Measurements from ENCODE around the gene NKD1. TPM values are rescaled to one million over a fixed set of nuclear protein-coding genes. Genes with fewer than 3 reads are reported as not detected.

NKD1 gene
- total and polyA plus RNA-seq, 9 donors, result 2.5 to 72.1 (median 12.7) TPM

- Histone ChIP-seq H3K4me3 (no peak overlapping the region), H3K36me3 (no peaks in the 10 kb centered on the region), H3K27ac (no peak overlapping the region), H3K4me1 (ENCODE audit: insufficient read depth) (no peaks in the 10 kb centered on the region), H3K27me3 (no peaks in the 10 kb centered on the region), H3K9me3 (no peaks in the 10 kb centered on the region)
- intact Hi-C loops (cut with DNase I), result loop anchor here in 1 of 4 donors (10.0 kb wide), 1 partner anchor 124 kb away; no protein-coding TSS in a partner anchor
- TF ChIP-seq POLR2A (IDR thresholded peaks at IDR 0.05) (no peak), EP300 (IDR thresholded peaks at IDR 0.05) (no peak), CTCF (IDR thresholded peaks at IDR 0.05) (no peak)
- WGBS, 3 donors, result 91 to 95% (median 93%) methylated on average over 3 of the region's 3 CpGs
- no peak for DNase-seq
Observed at GRCh38 chr16:50540711-50541007, 7.5 kb upstream of the NKD1 start.

- WGBS, 3 donors, result 94 to 99% (median 98%) methylated on average over 3 of the region's 3 CpGs
- intact Hi-C loops (cut with DNase I), result loop anchor here in 1 of 4 donors (10.0 kb wide), 1 partner anchor 122 kb away; no protein-coding TSS in a partner anchor
- H3K27me3 ChIP-seq, result no peaks in the 10 kb centered on the region
- DNase-seq, result no peak
- H3K36me3 ChIP-seq, result no peaks in the 10 kb centered on the region
- TF ChIP-seq EP300 (IDR thresholded peaks at IDR 0.05), result no peak
- TF ChIP-seq CTCF (IDR thresholded peaks at IDR 0.05), result no peak
- no peak for TF ChIP-seq POLR2A (IDR thresholded peaks at IDR 0.05)
- no peak overlapping the region for H3K27ac ChIP-seq
- no peak overlapping the region for H3K4me3 ChIP-seq
- H3K9me3 ChIP-seq, result no peaks in the 10 kb centered on the region
- H3K4me1 ChIP-seq (ENCODE audit: insufficient read depth), result no peaks in the 10 kb centered on the region
Observed at GRCh38 chr16:50542703-50543102, 5.5 kb upstream of the NKD1 start.

DNA sequence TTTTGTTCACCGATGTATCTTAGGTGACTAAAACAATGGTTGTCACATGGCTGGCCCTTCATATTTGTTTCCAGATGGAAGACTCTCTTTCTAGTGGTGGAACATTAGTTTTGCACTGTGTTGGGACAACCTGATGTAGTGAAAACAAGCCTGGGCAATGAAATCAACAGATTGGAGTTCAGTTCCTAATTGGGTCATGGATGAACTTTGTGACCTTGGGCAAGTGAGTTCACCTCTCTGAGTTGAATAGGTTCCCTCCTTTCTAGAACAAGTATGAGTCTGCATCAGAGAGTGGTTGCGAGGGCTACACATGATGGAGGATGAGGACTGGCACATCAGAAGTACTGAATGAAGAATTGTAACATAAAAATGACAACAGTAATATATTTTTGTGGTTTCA is 2.1 kb upstream of the NKD1 start:
- H3K36me3 ChIP-seq, result no peaks in the 10 kb centered on the region
- H3K27me3 ChIP-seq, result no peaks in the 10 kb centered on the region
- intact Hi-C loops (cut with DNase I), result loop anchor here in 3 of 4 donors (5.0 to 10.0 kb wide), 4 partner anchors 66 to 479 kb away; partner anchors contain the start of gene HEATR3 (in 1 of the 3)
- H3K9me3 ChIP-seq, result no peaks in the 10 kb centered on the region
- WGBS, 3 donors, result 92 to 98% (median 93%) methylated on average over 2 of the region's 2 CpGs
- H3K4me3 ChIP-seq, result no peak overlapping the region
- H3K27ac ChIP-seq, result no peak overlapping the region
- peaks cover 4% of the 10 kb centered on the region for H3K4me1 ChIP-seq (ENCODE audit: insufficient read depth)
- no peak for TF ChIP-seq POLR2A (IDR thresholded peaks at IDR 0.05)
- no peak for DNase-seq

GRCh38 chr16:50547340-50548124 is 664 bp upstream of the NKD1 start:
- Histone ChIP-seq H3K4me1 (ENCODE audit: insufficient read depth) (peaks cover 4% of the 10 kb centered on the region), H3K27me3 (no peaks in the 10 kb centered on the region), H3K4me3 (peak overlapping the region; percentile 74), H3K27ac (no peak overlapping the region), H3K9me3 (no peaks in the 10 kb centered on the region), H3K36me3 (no peaks in the 10 kb centered on the region)
- peak; percentile 60 to 71 (median 62) for DNase-seq
- intact Hi-C loops (cut with DNase I), result loop anchor here in 3 of 4 donors (5.0 to 10.0 kb wide), 4 partner anchors 65 to 480 kb away; partner anchors contain the start of gene HEATR3 (in 1 of the 3)
- no peak for TF ChIP-seq POLR2A (IDR thresholded peaks at IDR 0.05)
- no peak for TF ChIP-seq EP300 (IDR thresholded peaks at IDR 0.05)
- TF ChIP-seq CTCF (IDR thresholded peaks at IDR 0.05), result peak in 1 of 3 donors; percentile 16
- 1 to 3% (median 2%) methylated on average over 47 to 50 of the region's 50 CpGs for WGBS, 3 donors
